SJCRH30 (cell line): Measurements from ENCODE around the gene MAPK1IP1L. TPM values are rescaled to one million over a fixed set of nuclear protein-coding genes. Genes with fewer than 3 reads are reported as not detected.
A peak's percentile ranks its signal among the peaks of the same experiment; 100 is the strongest.

ENCODE experiments used
- DNase-seq, 2 experiments: peaks; one replicate each; pipeline ENCODE4 v3.0.0-alpha.2; 2015 to 2020
- H3K27ac ChIP-seq: fragments of 250-450 bp; sonication (Bioruptor Pico); 2 replicates; pipeline ENCODE4 v1.5.1; 2020; ENCODE audit warnings: mild to moderate bottlenecking, moderate library complexity
- H3K27me3 ChIP-seq: fragments of 250-450 bp; sonication (Bioruptor Pico); 2 replicates; pipeline ENCODE4 v1.5.1; 2020; ENCODE audit warnings: mild to moderate bottlenecking, moderate library complexity
- H3K36me3 ChIP-seq: fragments of 250-450 bp; sonication (Bioruptor Pico); 2 replicates; pipeline ENCODE4 v1.5.1; 2020; ENCODE audit warnings: mild to moderate bottlenecking, moderate library complexity
- H3K4me1 ChIP-seq: fragments of 250-450 bp; sonication (Bioruptor Pico); 2 replicates; pipeline ENCODE4 v1.5.1; 2020; ENCODE audit warnings: mild to moderate bottlenecking, moderate library complexity
- H3K4me3 ChIP-seq: fragments of 250-450 bp; sonication (Bioruptor Pico); 2 replicates; pipeline ENCODE4 v1.5.1; 2020; ENCODE audit warnings: mild to moderate bottlenecking, moderate library complexity
- H3K9me3 ChIP-seq: fragments of 250-450 bp; sonication (Bioruptor Pico); replicated peaks from 2 replicates; pipeline ENCODE4 v1.5.1; 2020; ENCODE audit warnings: mild to moderate bottlenecking, moderate library complexity
- total RNA-seq: library from RNA; depleted of rRNA; stranded (reverse); fragments of >200 nt; shearing (Covaris generic); gene quantifications from 2 replicates; pipeline ENCODE4 v1.2.3, GENCODE V29; 2014

MAPK1IP1L gene
- total RNA-seq, 1 experiment from 2014 or later, result 76.2 TPM

DNA sequence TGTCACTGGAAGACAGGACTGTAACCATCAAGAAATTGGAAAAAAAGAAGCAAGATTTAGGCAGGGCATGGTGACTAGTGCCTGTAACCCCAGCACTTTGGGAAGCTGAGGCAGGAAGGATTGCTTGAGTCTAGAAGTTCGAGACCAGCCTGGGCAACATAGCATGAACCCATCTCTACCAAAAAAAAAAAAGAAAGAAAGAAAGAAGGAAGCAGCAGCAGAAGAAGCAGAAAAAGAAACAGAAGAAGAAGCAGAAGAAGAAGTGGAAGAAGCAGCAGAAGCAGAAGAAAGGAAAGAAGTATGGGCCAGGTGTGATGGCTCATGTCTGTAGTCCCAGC lies 47.1 kb downstream of the MAPK1IP1L start:
- Histone ChIP-seq H3K27ac (no peak overlapping the region), H3K4me1 (peaks cover 11% of the 10 kb centered on the region), H3K27me3 (no peaks in the 10 kb centered on the region), H3K4me3 (no peak overlapping the region), H3K9me3 (no peaks in the 10 kb centered on the region), H3K36me3 (no peaks in the 10 kb centered on the region)
- DNase-seq, result no peak

DNA sequence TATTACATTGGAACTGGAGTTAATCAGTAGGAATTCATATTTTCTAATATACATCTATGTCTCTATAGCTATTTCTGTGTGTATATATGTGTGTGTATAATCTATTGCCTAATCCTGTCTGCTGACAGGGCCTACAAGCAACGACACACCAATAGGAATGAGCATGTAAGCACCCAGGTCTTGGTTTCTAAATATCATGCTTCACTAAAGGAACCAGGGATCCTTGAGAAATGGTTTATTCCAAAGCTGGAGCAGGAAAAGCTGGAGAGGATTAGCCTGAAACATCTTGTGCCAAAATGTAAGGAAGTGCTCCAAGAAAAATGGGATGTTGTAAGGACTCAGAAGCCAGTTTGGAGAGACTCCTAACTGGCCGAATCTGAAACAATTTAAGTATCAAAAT lies 48.3 kb downstream of the MAPK1IP1L start:
- peaks cover 17% of the 10 kb centered on the region for H3K4me1 ChIP-seq
- no peak for DNase-seq
- no peaks in the 10 kb centered on the region; the same call in 1 of the 2 replicates for H3K9me3 ChIP-seq
- no peaks in the 10 kb centered on the region for H3K27me3 ChIP-seq
- no peak overlapping the region for H3K27ac ChIP-seq
- no peak overlapping the region for H3K4me3 ChIP-seq
- no peaks in the 10 kb centered on the region for H3K36me3 ChIP-seq

DNA sequence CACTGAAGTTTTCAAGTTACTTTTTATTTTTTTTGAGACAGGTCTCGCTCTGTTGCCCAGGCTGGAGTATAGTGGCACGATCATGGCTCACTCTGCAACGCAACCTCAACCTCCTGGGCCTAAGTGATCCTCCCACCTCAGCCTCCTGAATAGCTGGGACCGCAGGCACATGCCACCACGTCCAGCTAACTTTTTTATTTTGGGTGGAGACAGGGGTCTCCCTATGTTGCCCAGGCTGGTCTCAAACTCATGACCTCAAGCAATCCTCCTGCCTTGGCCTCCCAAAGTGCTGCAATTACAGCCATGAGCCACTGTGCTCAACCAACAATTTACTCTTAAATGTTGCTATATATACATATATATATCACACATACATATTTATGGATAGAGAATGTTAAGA lies 50.3 kb downstream of the MAPK1IP1L start:
- Histone ChIP-seq H3K9me3 (no peaks in the 10 kb centered on the region; the same call in 1 of the 2 replicates), H3K27ac (peak overlapping the region; percentile 60; the same call in 1 of the 2 replicates), H3K27me3 (no peaks in the 10 kb centered on the region), H3K36me3 (no peaks in the 10 kb centered on the region), H3K4me1 (peaks cover 12% of the 10 kb centered on the region), H3K4me3 (no peak overlapping the region)
- no peak for DNase-seq

DNA sequence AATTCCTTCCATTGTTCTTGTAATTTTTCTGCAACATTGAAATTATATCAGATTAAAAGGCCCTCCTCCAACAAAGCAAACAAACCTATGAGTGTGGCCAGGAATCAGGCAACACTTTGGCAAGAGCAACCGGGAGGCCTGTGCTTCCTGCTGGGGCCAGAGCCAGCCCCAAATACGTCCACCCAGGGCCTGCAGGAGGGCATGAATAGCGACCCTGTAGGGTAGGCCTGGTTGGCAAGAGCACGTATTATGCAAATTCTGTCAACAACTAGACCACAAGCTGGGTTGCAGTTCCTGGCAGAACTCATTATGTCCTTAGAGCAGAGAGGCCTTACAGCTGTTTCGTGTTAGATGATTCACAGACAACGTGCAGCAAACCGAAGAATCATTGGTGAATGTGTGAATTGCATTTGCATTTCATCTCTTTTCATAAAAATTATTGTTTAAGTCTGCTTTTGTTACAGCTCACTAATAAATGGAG lies 50.7 kb downstream of the MAPK1IP1L start:
- peak; percentile 76 to 84 for DNase-seq
- H3K36me3 ChIP-seq, result no peaks in the 10 kb centered on the region
- H3K4me1 ChIP-seq, result peaks cover 12% of the 10 kb centered on the region
- peak overlapping the region; percentile 60 for H3K27ac ChIP-seq
- H3K4me3 ChIP-seq, result peak overlapping the region; percentile 45
- H3K9me3 ChIP-seq, result no peaks in the 10 kb centered on the region; the same call in 1 of the 2 replicates
- no peaks in the 10 kb centered on the region for H3K27me3 ChIP-seq

DNA sequence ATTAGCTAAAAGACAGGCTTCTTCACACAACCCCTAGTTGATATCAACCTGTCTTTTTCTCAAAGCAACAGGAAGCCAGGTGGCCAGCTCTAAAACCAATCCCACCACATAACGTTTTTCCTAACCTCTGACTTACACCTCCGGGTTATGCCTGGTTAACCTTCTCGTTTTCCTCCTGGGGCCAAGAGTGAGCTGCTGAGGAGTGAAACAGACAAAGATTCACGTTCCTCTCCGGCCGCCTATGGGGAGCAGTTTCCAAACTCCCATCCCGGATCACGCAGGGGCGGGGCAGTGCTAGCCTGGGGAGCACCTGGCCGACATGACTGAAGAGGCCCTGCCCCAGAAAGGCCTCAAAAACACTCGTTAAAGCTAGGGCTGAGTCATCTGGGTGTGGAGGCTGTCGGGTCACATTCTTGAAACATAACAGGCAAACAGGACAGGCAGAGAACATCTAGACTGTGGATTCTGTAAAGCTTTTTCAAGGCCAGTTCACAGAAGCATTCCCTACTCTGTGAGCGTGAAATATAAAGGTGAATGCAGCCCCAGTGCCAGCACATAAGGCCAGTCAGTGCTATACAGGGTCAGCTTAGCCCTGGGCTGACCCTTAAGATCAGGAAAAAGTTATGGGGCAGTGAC lies 51.7 kb downstream of the MAPK1IP1L start:
- H3K27ac ChIP-seq, result peak overlapping the region; percentile 60
- peaks cover 20% of the 10 kb centered on the region for H3K4me1 ChIP-seq
- H3K9me3 ChIP-seq, result no peaks in the 10 kb centered on the region; the same call in 1 of the 2 replicates
- peak overlapping the region; percentile 45 for H3K4me3 ChIP-seq
- no peaks in the 10 kb centered on the region for H3K36me3 ChIP-seq
- peak; percentile 75 for DNase-seq
- no peaks in the 10 kb centered on the region for H3K27me3 ChIP-seq

GRCh38 chr14:55103971-55104954 lies 52.8 kb downstream of the MAPK1IP1L start:
- Histone ChIP-seq H3K27ac (peak overlapping the region; percentile 60), H3K4me3 (no peak overlapping the region), H3K27me3 (no peaks in the 10 kb centered on the region), H3K4me1 (peaks cover 20% of the 10 kb centered on the region), H3K9me3 (no peaks in the 10 kb centered on the region; the same call in 1 of the 2 replicates), H3K36me3 (no peaks in the 10 kb centered on the region)
- no peak for DNase-seq

- DNase-seq, result no peak
Measured at GRCh38 chr14:55105991-55106390, 54.5 kb downstream of the MAPK1IP1L start.

DNA sequence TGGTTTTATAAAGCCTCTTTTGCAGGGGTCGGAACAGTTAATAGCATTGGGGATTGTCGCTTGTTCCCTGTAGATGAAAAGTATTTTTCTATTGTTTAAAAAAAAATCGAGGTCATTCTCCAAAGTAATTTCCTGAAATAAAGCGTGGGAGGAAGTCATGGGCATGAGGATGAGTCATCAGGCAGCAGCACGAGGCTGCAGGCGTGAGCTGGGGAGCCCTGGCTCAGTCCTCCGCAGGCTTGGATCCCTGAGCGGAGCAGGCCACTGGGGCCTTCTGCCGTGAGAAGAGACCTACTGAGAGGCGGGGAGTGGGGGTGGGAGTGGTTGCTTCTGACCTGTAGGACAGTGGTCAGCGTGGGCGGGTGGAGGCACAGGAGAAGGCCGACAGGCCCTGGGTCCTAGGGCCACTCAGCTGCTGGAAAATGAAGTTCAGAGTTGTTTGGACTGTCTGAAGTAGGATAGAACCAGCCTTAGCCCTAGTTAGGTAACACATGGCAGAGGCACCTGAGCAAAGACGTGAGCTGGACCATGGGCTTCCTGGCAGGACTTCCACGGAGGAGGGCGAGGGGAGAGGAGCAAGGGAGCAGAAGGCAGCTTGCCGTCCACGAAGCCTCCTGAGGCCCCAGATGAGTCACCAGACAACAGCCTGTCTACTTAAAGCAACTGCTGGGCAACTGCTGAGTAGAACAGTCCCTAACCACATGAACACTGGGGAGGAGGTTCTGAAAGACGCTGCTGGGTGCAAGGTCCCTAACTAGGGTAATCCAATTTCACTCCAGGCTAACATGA lies 56.5 kb downstream of the MAPK1IP1L start:
- Histone ChIP-seq H3K9me3 (no peaks in the 10 kb centered on the region; the same call in 1 of the 2 replicates), H3K27ac (peak overlapping the region; percentile 93), H3K27me3 (no peaks in the 10 kb centered on the region), H3K36me3 (no peaks in the 10 kb centered on the region), H3K4me1 (peaks cover 19% of the 10 kb centered on the region), H3K4me3 (peak overlapping the region; percentile 37)
- DNase-seq, result peak; percentile 72 to 76

More at GRCh38 chr14:55105991-55106390, 54.5 kb downstream of the MAPK1IP1L start:
- no peaks in the 10 kb centered on the region for H3K27me3 ChIP-seq
- H3K9me3 ChIP-seq, result no peaks in the 10 kb centered on the region; the same call in 1 of the 2 replicates
- no peak overlapping the region for H3K4me3 ChIP-seq
- H3K27ac ChIP-seq, result no peak overlapping the region
- H3K4me1 ChIP-seq, result peaks cover 20% of the 10 kb centered on the region
- H3K36me3 ChIP-seq, result no peaks in the 10 kb centered on the region

DNA sequence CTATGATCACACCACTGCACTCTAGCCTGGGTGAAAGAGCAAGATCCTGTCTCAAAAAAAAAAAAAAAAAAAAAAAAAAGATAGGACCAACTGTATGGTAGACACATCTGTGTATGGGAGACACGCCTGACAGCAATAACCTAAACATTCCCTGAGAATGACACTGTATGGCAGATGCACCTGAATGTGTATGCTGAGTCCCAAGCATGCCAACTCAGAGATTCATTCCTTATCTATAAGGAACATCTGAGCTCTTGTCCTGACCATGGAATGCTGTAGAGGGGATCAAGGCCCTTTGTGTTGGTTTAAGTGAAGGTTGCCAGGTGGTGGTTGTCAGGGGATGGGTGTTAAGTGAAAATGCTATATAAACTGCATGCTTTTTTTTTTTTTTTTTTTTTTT lies 58.4 kb downstream of the MAPK1IP1L start:
- H3K27me3 ChIP-seq, result no peaks in the 10 kb centered on the region
- peaks cover 8% of the 10 kb centered on the region for H3K4me1 ChIP-seq
- no peaks in the 10 kb centered on the region for H3K36me3 ChIP-seq
- H3K4me3 ChIP-seq, result no peak overlapping the region
- DNase-seq, result peak in 1 of 2 experiments; percentile 20
- H3K9me3 ChIP-seq, result no peaks in the 10 kb centered on the region
- H3K27ac ChIP-seq, result no peak overlapping the region

GRCh38 chr14:55111122-55111708 lies 59.8 kb downstream of the MAPK1IP1L start:
- Histone ChIP-seq H3K27me3 (no peaks in the 10 kb centered on the region), H3K4me3 (no peak overlapping the region), H3K4me1 (peaks cover 8% of the 10 kb centered on the region), H3K9me3 (no peaks in the 10 kb centered on the region), H3K27ac (no peak overlapping the region), H3K36me3 (no peaks in the 10 kb centered on the region)
- DNase-seq, result no peak

DNA sequence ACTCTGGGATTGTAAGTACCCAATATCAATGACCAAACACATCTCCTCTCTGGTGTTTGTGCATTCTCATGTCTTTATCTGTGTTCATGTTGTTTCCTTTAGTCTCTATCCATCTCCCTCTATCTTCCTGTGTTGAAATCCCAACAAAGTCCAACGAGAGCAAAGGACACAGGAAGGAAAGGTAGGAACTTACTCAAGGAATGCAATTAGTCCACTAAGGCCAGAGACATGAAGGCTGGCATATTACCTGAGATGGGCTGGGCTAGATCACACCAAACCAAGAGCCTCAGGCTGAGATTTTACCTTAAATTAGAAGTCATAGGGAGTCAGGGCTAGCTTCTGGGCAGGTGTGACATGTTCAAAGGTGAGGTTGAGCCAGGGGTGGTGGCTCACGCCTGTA lies 63.3 kb downstream of the MAPK1IP1L start:
- Histone ChIP-seq H3K36me3 (no peaks in the 10 kb centered on the region), H3K4me1 (peaks cover 6% of the 10 kb centered on the region; the same call in 1 of the 2 replicates), H3K27me3 (no peaks in the 10 kb centered on the region), H3K4me3 (no peak overlapping the region), H3K9me3 (no peaks in the 10 kb centered on the region), H3K27ac (no peak overlapping the region)
- DNase-seq, result no peak

DNA sequence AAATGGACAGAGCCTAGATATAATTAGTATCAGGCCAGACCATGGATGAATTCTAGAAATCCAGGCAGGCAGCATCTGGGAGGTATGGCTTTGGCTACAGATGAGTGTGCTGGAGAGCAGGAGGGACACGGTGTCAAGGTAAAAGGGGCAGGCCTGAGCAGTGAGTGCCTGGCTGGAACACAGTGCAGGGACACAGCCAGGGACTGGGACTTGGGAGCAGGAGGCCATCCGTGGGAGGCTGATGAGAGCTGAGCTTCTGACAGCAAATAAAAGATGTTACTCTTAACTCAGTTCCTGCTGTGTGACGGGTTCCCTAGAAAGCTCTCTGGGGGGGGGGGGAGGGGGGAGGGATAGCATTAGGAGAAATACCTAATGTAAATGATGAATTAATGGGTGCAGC lies 64.0 kb downstream of the MAPK1IP1L start:
- Histone ChIP-seq H3K9me3 (no peaks in the 10 kb centered on the region), H3K4me3 (no peak overlapping the region), H3K27me3 (no peaks in the 10 kb centered on the region), H3K36me3 (no peaks in the 10 kb centered on the region), H3K4me1 (peaks cover 6% of the 10 kb centered on the region; the same call in 1 of the 2 replicates), H3K27ac (no peak overlapping the region)
- DNase-seq, result no peak

GRCh38 chr14:55115861-55116245 lies 64.4 kb downstream of the MAPK1IP1L start:
- H3K4me3 ChIP-seq, result no peak overlapping the region
- no peaks in the 10 kb centered on the region for H3K27me3 ChIP-seq
- H3K27ac ChIP-seq, result no peak overlapping the region
- no peaks in the 10 kb centered on the region for H3K9me3 ChIP-seq
- DNase-seq, result no peak
- H3K36me3 ChIP-seq, result no peaks in the 10 kb centered on the region
- peaks cover 6% of the 10 kb centered on the region; the same call in 1 of the 2 replicates for H3K4me1 ChIP-seq
